ENCODE data around the gene RSU1. TPM values are rescaled to one million over a fixed set of nuclear protein-coding genes. Genes with fewer than 3 reads are reported as not detected.
"Not testable (repeated sequence)": the region's sequence is repeated elsewhere in the genome, so short reads cannot be mapped to it uniquely, and the experiment has no call there.

The RSU1 gene
- total RNA-seq, 1 donor from 2014 or later = 37.3 TPM

- Mint-ChIP-seq H3K4me3 (no peak overlapping the region), H3K27me3 (no peaks in the 10 kb centered on the region), H3K36me3 (peaks cover 35% of the 10 kb centered on the region), H3K4me1 (ENCODE audit: unreplicated experiment) (no peaks in the 10 kb centered on the region), H3K9me3 (no peaks in the 10 kb centered on the region), H3K27ac (no peak overlapping the region)
- no peak for TF ChIP-seq CTCF (conservative IDR thresholded peaks at IDR 0.05)
- DNase-seq (ENCODE audit: extremely low spot score, unreplicated experiment) = no peak
These were observed 55.9 kb downstream of the RSU1 start for GRCh38 chr10:16761300-16761699.

GRCh38 chr10:16756561-16757221 is 60.5 kb downstream of the RSU1 start:
- DNase-seq (ENCODE audit: extremely low spot score, unreplicated experiment) = no peak
- TF ChIP-seq CTCF (conservative IDR thresholded peaks at IDR 0.05) = no peak
- no peaks in the 10 kb centered on the region for H3K4me1 Mint-ChIP-seq (ENCODE audit: unreplicated experiment)
- no peak overlapping the region for H3K27ac Mint-ChIP-seq
- H3K4me3 Mint-ChIP-seq = no peak overlapping the region
- H3K36me3 Mint-ChIP-seq = peaks cover 39% of the 10 kb centered on the region
- no peaks in the 10 kb centered on the region for H3K27me3 Mint-ChIP-seq
- H3K9me3 Mint-ChIP-seq = no peaks in the 10 kb centered on the region

- Mint-ChIP-seq H3K36me3 (peaks cover 35% of the 10 kb centered on the region), H3K4me3 (no peak overlapping the region)
- DNase-seq (ENCODE audit: extremely low spot score, unreplicated experiment) = no peak
These were observed 62.5 kb downstream of the RSU1 start for GRCh38 chr10:16754765-16755164.

GRCh38 chr10:16752849-16753248 is 64.4 kb downstream of the RSU1 start:
- DNase-seq (ENCODE audit: extremely low spot score, unreplicated experiment); H3K27ac Mint-ChIP-seq; H3K27me3 Mint-ChIP-seq; H3K4me3 Mint-ChIP-seq; H3K9me3 Mint-ChIP-seq; H3K4me1 Mint-ChIP-seq (ENCODE audit: unreplicated experiment): not testable (repeated sequence)
- peaks cover 25% of the 10 kb centered on the region for H3K36me3 Mint-ChIP-seq

More at GRCh38 chr10:16754765-16755164, 62.5 kb downstream of the RSU1 start:
- Mint-ChIP-seq H3K9me3 (no peaks in the 10 kb centered on the region), H3K27ac (no peak overlapping the region), H3K4me1 (ENCODE audit: unreplicated experiment) (no peaks in the 10 kb centered on the region), H3K27me3 (no peaks in the 10 kb centered on the region)
- no peak for TF ChIP-seq CTCF (conservative IDR thresholded peaks at IDR 0.05)

GRCh38 chr10:16752099-16752498 is 65.1 kb downstream of the RSU1 start:
- TF ChIP-seq CTCF (conservative IDR thresholded peaks at IDR 0.05) = no peak
- no peaks in the 10 kb centered on the region for H3K4me1 Mint-ChIP-seq (ENCODE audit: unreplicated experiment)
- H3K27me3 Mint-ChIP-seq = no peaks in the 10 kb centered on the region
- no peak for DNase-seq (ENCODE audit: extremely low spot score, unreplicated experiment)
- H3K4me3 Mint-ChIP-seq = no peak overlapping the region
- no peaks in the 10 kb centered on the region for H3K9me3 Mint-ChIP-seq
- no peak overlapping the region for H3K27ac Mint-ChIP-seq
- H3K36me3 Mint-ChIP-seq = peaks cover 22% of the 10 kb centered on the region

- no peak for TF ChIP-seq CTCF (conservative IDR thresholded peaks at IDR 0.05)
- no peaks in the 10 kb centered on the region for H3K27me3 Mint-ChIP-seq
- no peaks in the 10 kb centered on the region for H3K9me3 Mint-ChIP-seq
- H3K27ac Mint-ChIP-seq = no peak overlapping the region
- no peak overlapping the region for H3K4me3 Mint-ChIP-seq
- DNase-seq (ENCODE audit: extremely low spot score, unreplicated experiment) = no peak
- no peaks in the 10 kb centered on the region for H3K4me1 Mint-ChIP-seq (ENCODE audit: unreplicated experiment)
- peaks cover 16% of the 10 kb centered on the region for H3K36me3 Mint-ChIP-seq
These were observed 66.0 kb downstream of the RSU1 start for GRCh38 chr10:16751244-16751643.
